GM18499 (cell line): ENCODE data around the gene MEGF11.

Source experiments
- ATAC-seq: cut with Tn5 transposase; IDR thresholded peaks from one replicate; pipeline ENCODE4 v1.9.1; 2021; ENCODE audit warnings: moderate number of reproducible peaks; ENCODE audit not compliant: insufficient read depth, unreplicated experiment

MEGF11 gene

GRCh38 chr15:66076591-66077319 is 176.8 kb downstream of the MEGF11 start:
- ATAC-seq: no peak

GRCh38 chr15:66075947-66076346 is 177.6 kb downstream of the MEGF11 start:
- no peak for ATAC-seq

DNA sequence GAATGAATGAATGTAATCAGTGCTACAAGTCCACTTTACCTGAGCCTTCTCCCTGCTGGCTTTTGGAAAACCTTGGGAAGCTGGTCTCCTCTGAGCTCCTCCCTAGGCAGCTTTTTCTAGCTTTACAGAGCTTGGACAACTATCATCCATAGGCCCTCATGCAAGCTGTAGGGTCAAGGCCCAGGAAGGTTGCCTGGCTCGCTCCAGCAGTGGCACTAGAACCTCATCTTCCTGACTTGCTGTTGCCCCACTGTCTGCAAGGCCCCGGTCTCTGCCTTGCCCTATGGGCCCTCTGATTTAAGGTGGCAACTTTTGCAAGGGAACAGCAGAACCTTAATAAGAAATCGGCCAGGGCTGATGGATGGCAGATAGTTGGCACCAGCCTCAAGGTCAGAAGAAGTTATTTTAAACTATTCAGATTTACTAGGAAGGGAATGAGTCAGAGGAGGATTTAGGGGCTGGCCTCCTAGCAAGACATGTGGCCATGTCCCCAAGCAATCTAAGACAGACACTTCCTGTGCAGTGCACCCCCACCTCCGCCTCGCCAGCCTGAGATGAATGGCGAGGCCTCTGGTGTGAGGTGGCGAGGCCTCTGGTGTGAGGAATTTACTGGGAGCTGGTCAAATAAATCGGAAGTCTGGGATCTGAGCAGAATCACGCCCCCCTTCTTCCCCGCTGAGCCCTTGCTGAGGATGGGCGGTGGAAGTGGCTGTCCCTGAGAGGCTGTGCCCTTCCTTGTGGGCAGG is 180.8 kb downstream of the MEGF11 start:
- no peak for ATAC-seq

GRCh38 chr15:66071921-66072295 is 181.6 kb downstream of the MEGF11 start:
- ATAC-seq: no peak

DNA sequence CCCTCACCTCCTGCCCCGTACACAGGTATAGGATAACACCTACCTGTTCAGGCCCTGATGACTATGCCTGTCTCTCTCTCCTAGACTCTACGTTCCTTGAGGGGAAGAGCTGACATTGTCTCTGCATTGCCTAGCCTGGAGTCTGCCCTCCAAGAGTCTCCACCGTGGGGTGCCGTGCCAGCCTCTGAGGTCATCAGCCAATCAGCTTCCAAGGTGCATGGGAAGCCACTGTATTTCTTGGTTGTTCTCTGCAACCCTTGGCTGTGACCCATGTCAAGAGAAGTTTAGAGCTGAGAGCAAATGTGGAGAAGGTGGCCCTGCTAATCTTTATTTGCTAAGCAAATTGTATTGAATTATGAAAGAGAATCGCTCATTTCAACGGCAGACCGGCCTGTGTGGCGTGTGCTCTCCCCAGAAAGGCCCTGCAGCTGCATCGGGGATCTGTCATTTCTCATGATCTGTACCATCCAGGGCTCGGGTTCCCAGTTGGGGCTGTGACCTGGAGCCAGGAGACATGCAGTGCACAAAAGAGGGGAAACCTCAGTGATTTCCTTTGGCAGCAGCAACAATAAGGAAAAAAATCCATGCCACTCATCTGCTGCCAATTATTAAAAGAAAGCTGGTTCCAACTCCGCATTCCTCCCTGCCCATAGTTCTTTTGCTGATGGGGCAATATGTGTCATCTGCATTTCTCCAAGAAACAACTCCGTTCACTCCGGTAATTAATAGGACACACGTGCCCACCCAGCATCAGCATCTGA is 182.2 kb downstream of the MEGF11 start:
- no peak for ATAC-seq

GRCh38 chr15:66070220-66070934 is 183.2 kb downstream of the MEGF11 start:
- no peak for ATAC-seq

GRCh38 chr15:66069751-66070150 is 183.8 kb downstream of the MEGF11 start:
- ATAC-seq: no peak

- ATAC-seq: no peak
Observed at GRCh38 chr15:66068801-66069200, 184.7 kb downstream of the MEGF11 start.

GRCh38 chr15:66067687-66068086 is 185.9 kb downstream of the MEGF11 start:
- no peak for ATAC-seq

DNA sequence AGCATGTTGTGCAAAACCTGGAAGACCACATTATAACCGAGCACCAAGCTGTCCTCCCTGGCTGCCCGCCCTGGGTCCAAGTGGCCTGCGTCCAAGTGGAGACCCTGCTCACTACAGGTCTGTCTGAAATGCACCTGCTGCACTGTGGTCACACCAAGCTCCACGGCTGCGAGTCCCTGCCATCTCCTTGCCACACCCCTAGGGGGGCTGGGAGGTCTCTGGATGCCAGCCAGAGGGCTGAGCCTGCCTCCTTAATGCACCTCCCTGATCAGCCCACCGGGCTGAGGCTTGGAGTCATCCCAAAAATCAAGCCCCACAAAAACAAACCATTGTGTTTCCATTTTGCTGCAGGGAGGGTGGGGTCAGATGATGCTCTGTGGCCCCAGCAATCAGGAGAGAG is 187.1 kb downstream of the MEGF11 start:
- ATAC-seq: no peak

- no peak for ATAC-seq
Observed at GRCh38 chr15:66066005-66066404, 187.5 kb downstream of the MEGF11 start.

- ATAC-seq: no peak
Observed at GRCh38 chr15:66065325-66065724, 188.2 kb downstream of the MEGF11 start.

DNA sequence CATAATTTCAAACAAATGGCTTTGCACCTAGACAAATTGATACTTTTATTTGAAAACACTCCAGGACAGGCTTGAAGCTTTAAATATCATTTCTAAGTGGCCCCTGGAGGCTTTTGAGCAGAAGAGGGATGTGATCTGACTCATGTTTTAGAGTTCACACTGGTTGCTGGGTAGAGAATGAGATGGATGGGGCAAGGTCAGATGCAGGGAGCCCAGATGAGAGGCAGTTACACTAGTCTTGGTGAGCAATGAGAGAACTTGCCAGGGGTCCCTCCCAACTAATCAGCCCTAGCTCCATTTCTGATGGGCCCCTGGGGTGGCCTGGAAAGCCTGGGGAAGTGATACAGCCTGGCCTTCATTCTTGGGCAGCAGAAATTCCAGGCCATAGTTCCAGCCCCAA is 190.4 kb downstream of the MEGF11 start:
- no peak for ATAC-seq

DNA sequence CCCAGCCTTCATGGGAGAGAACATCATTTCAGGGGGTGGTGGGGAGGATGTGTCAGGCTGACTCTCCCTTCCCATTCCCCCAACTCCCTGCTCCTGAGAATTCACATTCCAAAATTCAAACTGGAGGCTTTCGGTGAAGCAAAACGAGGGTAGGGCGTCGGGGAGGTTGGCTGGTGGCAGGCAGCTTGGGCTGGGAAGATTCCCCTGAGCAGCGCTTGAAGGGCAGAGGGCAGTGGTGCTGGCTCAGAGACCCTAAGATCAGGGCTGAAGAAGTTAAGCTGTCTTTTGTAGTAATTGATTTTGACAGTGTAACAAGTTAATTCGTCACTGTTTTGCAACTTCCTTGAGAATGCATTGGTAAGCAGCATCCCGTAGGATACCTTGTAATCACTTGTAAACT is 196.5 kb downstream of the MEGF11 start:
- ATAC-seq: no peak

DNA sequence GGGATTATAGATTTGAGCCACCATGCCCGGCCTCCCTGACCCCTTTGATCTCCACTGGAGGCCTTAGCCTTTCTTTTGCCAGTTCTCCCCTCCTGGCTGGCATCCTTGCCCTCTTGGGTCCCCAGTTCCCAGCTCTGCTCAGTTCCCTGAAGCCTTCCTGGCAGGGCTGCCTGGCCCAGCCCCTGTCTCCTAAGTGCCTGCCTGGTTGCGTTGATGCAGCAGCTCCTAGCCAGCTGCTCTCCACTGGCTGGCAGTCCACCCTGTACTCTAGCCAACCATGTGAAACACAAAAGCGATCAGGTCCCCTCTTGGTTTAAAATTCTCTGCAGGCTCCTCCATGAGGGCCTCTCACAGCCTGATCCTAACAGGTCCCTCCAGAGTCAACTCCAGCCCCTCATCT is 199.6 kb downstream of the MEGF11 start:
- ATAC-seq: no peak

- no peak for ATAC-seq
Observed at GRCh38 chr15:66051833-66052232, 201.7 kb downstream of the MEGF11 start.

DNA sequence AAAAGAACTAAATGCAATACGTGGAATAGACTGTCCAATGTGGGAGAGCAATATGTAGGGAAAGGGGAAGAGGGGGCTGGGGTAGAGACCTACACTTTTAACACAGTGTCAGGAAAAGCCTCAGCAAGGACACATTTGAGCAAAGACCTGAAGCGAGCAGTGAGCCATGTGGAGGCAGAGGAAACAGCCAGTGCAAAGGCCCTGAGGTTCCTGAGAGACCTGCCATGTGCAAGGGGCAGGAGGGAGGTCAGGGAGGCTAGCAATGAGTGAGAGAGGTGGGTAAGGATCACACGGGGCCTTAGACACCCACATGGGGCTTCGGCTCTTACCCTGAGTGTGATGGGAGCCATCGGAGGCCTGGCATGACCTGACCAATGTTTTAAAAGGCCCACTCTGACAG is 203.3 kb downstream of the MEGF11 start:
- ATAC-seq: no peak

GRCh38 chr15:66049353-66049752 is 204.2 kb downstream of the MEGF11 start:
- no peak for ATAC-seq

GRCh38 chr15:66047321-66048024 is 206.1 kb downstream of the MEGF11 start:
- no peak for ATAC-seq

- no peak for ATAC-seq
Observed at GRCh38 chr15:66046751-66047150, 206.8 kb downstream of the MEGF11 start.
